B cell (primary cell): Measurements from ENCODE around the gene CYSLTR1. TPM values are rescaled to one million over a fixed set of nuclear protein-coding genes. Genes with fewer than 3 reads are reported as not detected.

ENCODE experiments used
- ATAC-seq: fragments of 200-7000 bp; cut with Tn5 transposase; one replicate; pipeline ENCODE4 v1.10.0; 2021; ENCODE audit warnings: low read depth, mild to moderate bottlenecking, moderate number of reproducible peaks, moderate library complexity
- CTCF ChIA-PET: fragments of 350-600 bp; sonication (Branson Sonifier 250); formaldehyde crosslinking; loops from one replicate; lab custom pipeline; 2021; ENCODE audit warnings: antibody characterized with exemption, inconsistent platforms; lab: Charles Lee
- POLR2A ChIA-PET: fragments of 350-600 bp; sonication (Branson Sonifier 250); formaldehyde crosslinking; loops from one replicate; lab custom pipeline; 2021; ENCODE audit warnings: antibody characterized with exemption; lab: Charles Lee
- DNase-seq: peaks from one replicate; pipeline ENCODE4 v3.0.0; 2013
- H2AFZ ChIP-seq: 2 replicates; pipeline ENCODE4 v1.6.1; 2012; ENCODE audit warnings: mild to moderate bottlenecking, low read depth, low read length; ENCODE audit not compliant: insufficient read depth, poor library complexity, severe bottlenecking
- H3K27ac ChIP-seq, 2 donors: 1 replicate in 1 of 2; 2 replicates in 1 of 2; pipeline ENCODE4 v1.5.1; 2012 to 2013; ENCODE audit warnings: low read length in 2 of 2, mild to moderate bottlenecking in 2 of 2, moderate library complexity in 1 of 2
- H3K27me3 ChIP-seq, 4 experiments: fragments of 200-600 bp in 1 of 4; sonication (generic) in 1 of 4; replicated peaks in 1 of 4; 1 replicate in 2 of 4; 2 replicates in 2 of 4; pipeline versions ENCODE4 v1.6.1 to v1.7.0; 2013 to 2016; ENCODE audit warnings: low read length in 3 of 4, mild to moderate bottlenecking in 2 of 4, mixed read lengths in 1 of 4, moderate library complexity in 1 of 4; ENCODE audit not compliant: insufficient read depth in 4 of 4, control insufficient read depth in 3 of 4; ENCODE audit errors: control extremely low read depth in 1 of 4
- H3K36me3 ChIP-seq, 2 experiments: replicated peaks in 1 of 2; 1 replicate in 1 of 2; 2 replicates in 1 of 2; pipeline versions ENCODE4 v1.6.1 to v1.7.1; 2013; ENCODE audit warnings: low read length in 1 of 2; ENCODE audit not compliant: insufficient read depth in 2 of 2, control insufficient read depth in 1 of 2; ENCODE audit errors: control extremely low read depth in 1 of 2, extremely low read depth in 1 of 2
- H3K4me1 ChIP-seq, 2 donors: fragments of 200-600 bp in 1 of 2; sonication (generic) in 1 of 2; 1 replicate in 1 of 2; 2 replicates in 1 of 2; pipeline versions ENCODE4 v1.5.1 to v1.6.1; 2013 to 2017; ENCODE audit warnings: low read length in 2 of 2; ENCODE audit not compliant: control insufficient read depth in 2 of 2, insufficient read depth in 2 of 2
- H3K4me2 ChIP-seq: replicated peaks from 2 replicates; pipeline ENCODE3; 2012; ENCODE audit warnings: mild to moderate bottlenecking, low read depth, low read length; ENCODE audit not compliant: poor library complexity, severe bottlenecking
- H3K4me3 ChIP-seq, 5 experiments: fragments of 200-600 bp in 1 of 5; sonication (generic) in 1 of 5; 1 replicate in 3 of 5; 2 replicates in 2 of 5; pipeline versions ENCODE4 v1.5.1 to v1.7.0; 2011 to 2016; ENCODE audit warnings: low read length in 4 of 5, mild to moderate bottlenecking in 4 of 5, low read depth in 2 of 5, control low read depth in 1 of 5, moderate library complexity in 1 of 5; ENCODE audit not compliant: insufficient read depth in 1 of 5; ENCODE audit errors: control extremely low read depth in 1 of 5, extremely low read depth in 1 of 5
- H3K79me2 ChIP-seq: fragments of 200-600 bp; sonication (generic); one replicate; pipeline ENCODE4 v1.6.0; 2016; ENCODE audit warnings: low read length; ENCODE audit not compliant: control insufficient read depth, insufficient read depth
- H3K9ac ChIP-seq: fragments of 200-600 bp; sonication (generic); 2 replicates; pipeline ENCODE4 v1.6.1; 2017; ENCODE audit warnings: mild to moderate bottlenecking, low read length, moderate library complexity
- H3K9me3 ChIP-seq, 3 donors: one replicate each; pipeline versions ENCODE4 v1.6.1 to v1.7.1; 2013; ENCODE audit warnings: low read length in 2 of 3; ENCODE audit not compliant: control insufficient read depth in 2 of 3, insufficient read depth in 1 of 3; ENCODE audit errors: control extremely low read depth in 1 of 3
- H4K20me1 ChIP-seq: 2 replicates; pipeline ENCODE4 v1.6.0; 2012; ENCODE audit warnings: mild to moderate bottlenecking, low read length; ENCODE audit not compliant: insufficient read depth, control insufficient read depth, poor library complexity, severe bottlenecking
- H3K27ac Mint-ChIP-seq: one replicate; pipeline ENCODE4 v1.8.0; 2021; ENCODE audit warnings: mixed read lengths
- H3K27me3 Mint-ChIP-seq: one replicate; pipeline ENCODE4 v1.8.0; 2021; ENCODE audit warnings: mixed read lengths
- H3K4me1 Mint-ChIP-seq: one replicate; pipeline ENCODE4 v1.8.0; 2021; ENCODE audit warnings: mixed read lengths
- H3K4me3 Mint-ChIP-seq: one replicate; pipeline ENCODE4 v1.8.0; 2021; ENCODE audit warnings: mixed read lengths
- H3K9me3 Mint-ChIP-seq: one replicate; pipeline ENCODE4 v1.8.0; 2022; ENCODE audit warnings: mixed read lengths; ENCODE audit not compliant: insufficient read depth
- CTCF ChIP-seq: fragments of 200-600 bp; IDR thresholded peaks from one replicate; pipeline ENCODE4 v1.8.0; 2022; ENCODE audit warnings: antibody characterized with exemption, mild to moderate bottlenecking
- EZH2 ChIP-seq: IDR thresholded peaks from 2 replicates; pipeline ENCODE4 v1.6.1; 2012; ENCODE audit warnings: borderline replicate concordance, low read depth, mild to moderate bottlenecking, moderate library complexity, low read length; ENCODE audit not compliant: insufficient read depth, poor library complexity, severe bottlenecking
- WGBS: methylation state at CpG from one replicate; pipeline ENCODE4 v1.1.5; 2013; ENCODE audit warnings: missing lambda C conversion rate; ENCODE audit not compliant: insufficient coverage; 5-methylcytosine and 5-hydroxymethylcytosine counted together
- intact Hi-C: fragments of 100-400 bp; cut with micrococcal nuclease; formaldehyde crosslinking; loops from one replicate; pipeline ENCODE4 v1.10.0; 2022
- polyA plus RNA-seq: library from polyadenylated mRNA; depleted of rRNA; stranded (reverse); fragments of >200 nt; gene quantifications from 2 replicates; pipeline ENCODE4 v1.2.3, GENCODE V29; 2012
- total RNA-seq, 2 donors: library from RNA; stranded (reverse); fragments of 120-200 nt in 1 of 2; gene quantifications; 1 replicate in 1 of 2; 2 replicates in 1 of 2; pipeline versions ENCODE4 v1.2.3 to v1.2.4, GENCODE V29; 2013 to 2022

Gene CYSLTR1
- total and polyA plus RNA-seq, 2 donors (not counting 1 experiment from before 2014, with no cell fraction given): 20.8 to 43.4 TPM

GRCh38 chrX:78331708-78332107 is 4.3 kb upstream of the CYSLTR1 start:
- Histone ChIP-seq H3K27ac (peak overlapping the region; percentile 35 to 74), H3K4me3 (no peak overlapping the region), H3K36me3 (no peaks in the 10 kb centered on the region), H3K9me3 (no peaks in the 10 kb centered on the region), H3K4me1 (peaks cover 66 to 80% of the 10 kb centered on the region in 2 donors), H3K9ac (no peak overlapping the region), H4K20me1 (no peaks in the 10 kb centered on the region), H2AFZ (no peak overlapping the region), H3K27me3 (no peaks in the 10 kb centered on the region), H3K79me2 (peaks cover 5% of the 10 kb centered on the region), H3K4me2 (peak overlapping the region; percentile 3)
- POLR2A ChIA-PET: no interaction called here
- H3K27ac Mint-ChIP-seq: peak overlapping the region; percentile 75
- no CpG with 5 or more reads among the region's 1 CpG for WGBS
- CTCF ChIA-PET: interaction anchor here (1.2 kb wide), 1 partner anchor 10 kb away, joined by 3 read pairs; no protein-coding TSS in a partner anchor
- no peaks in the 10 kb centered on the region for H3K9me3 Mint-ChIP-seq
- H3K27me3 Mint-ChIP-seq: no peaks in the 10 kb centered on the region
- ATAC-seq (no peak), DNase-seq (no peak)
- TF ChIP-seq EZH2 (no peak), CTCF (no peak)
- H3K4me1 Mint-ChIP-seq: peaks cover 79% of the 10 kb centered on the region
- H3K4me3 Mint-ChIP-seq: peak overlapping the region; percentile 27
- intact Hi-C loops: loop anchor here (10.0 kb wide), 1 partner anchor 223 kb away; no protein-coding TSS in a partner anchor

GRCh38 chrX:78330540-78330939 is 3.1 kb upstream of the CYSLTR1 start:
- Histone ChIP-seq H3K79me2 (peaks cover 15% of the 10 kb centered on the region), H3K27me3 (no peaks in the 10 kb centered on the region), H4K20me1 (no peaks in the 10 kb centered on the region), H3K9me3 (no peaks in the 10 kb centered on the region), H3K4me2 (peak overlapping the region; percentile 68), H3K4me1 (peaks cover 66 to 77% of the 10 kb centered on the region in 2 donors), H3K4me3 (no peak overlapping the region), H3K27ac (peak overlapping the region; percentile 61 to 74), H3K9ac (no peak overlapping the region), H2AFZ (no peak overlapping the region), H3K36me3 (no peaks in the 10 kb centered on the region)
- H3K27me3 Mint-ChIP-seq: no peaks in the 10 kb centered on the region
- TF ChIP-seq CTCF: no peak
- H3K4me3 Mint-ChIP-seq: peak overlapping the region; percentile 43
- peaks cover 75% of the 10 kb centered on the region for H3K4me1 Mint-ChIP-seq
- ATAC-seq (no peak), DNase-seq (no peak)
- intact Hi-C loops: loop anchor here (10.0 kb wide), 1 partner anchor 224 kb away; no protein-coding TSS in a partner anchor
- ChIA-PET POLR2A (no interaction called here), CTCF (no interaction called here)
- WGBS: 40% methylated on average over 1 of the region's 1 CpG
- peak overlapping the region; percentile 83 for H3K27ac Mint-ChIP-seq
- H3K9me3 Mint-ChIP-seq: no peaks in the 10 kb centered on the region
